SK-N-SH (cell line): ENCODE measurements around the gene TFEB. TPM values are rescaled to one million over a fixed set of nuclear protein-coding genes. Genes with fewer than 3 reads are reported as not detected.

Experiments
- CTCF ChIA-PET: fragments of 300-600, 350-600 bp; formaldehyde crosslinking; extraction: SDS; loops from one replicate; lab custom pipeline; 2021; lab: Yijun Ruan, JAX
- POLR2A ChIA-PET: fragments of 350-600 bp; sonication (Branson Sonifier 250); formaldehyde crosslinking; extraction: SDS; loops from one replicate; lab custom pipeline; 2020; ENCODE audit warnings: antibody characterized with exemption, inconsistent platforms; lab: Yijun Ruan, JAX
- DNase-seq: peaks from one replicate; pipeline ENCODE4 v3.0.0; 2012
- H2AFZ ChIP-seq: fragments of 200-600 bp; sonication (generic); 2 replicates; pipeline ENCODE4 v1.8.1; 2016; ENCODE audit warnings: antibody characterized with exemption, mild to moderate bottlenecking, low read depth
- H3F3A ChIP-seq: fragments of 200-600 bp; sonication (generic); replicated peaks from 2 replicates; pipeline ENCODE3; 2016; ENCODE audit warnings: antibody characterized with exemption, mild to moderate bottlenecking; ENCODE audit not compliant: insufficient read depth
- H3K27ac ChIP-seq, 2 experiments: fragments of 200-500 bp in 1 of 2; fragments of 200-600 bp in 1 of 2; sonication (Bioruptor generic) in 1 of 2; sonication (generic), shearing (Covaris generic) in 1 of 2; 2 replicates each; pipeline versions ENCODE4 v1.5.1 to v1.6.1; 2014 to 2016; ENCODE audit warnings: low read depth in 2 of 2, inconsistent platforms in 1 of 2, low read length in 1 of 2, mild to moderate bottlenecking in 1 of 2, mixed read lengths in 1 of 2
- H3K27me3 ChIP-seq: fragments of 200-600 bp; sonication (generic), shearing (Covaris generic); 2 replicates; pipeline ENCODE4 v1.6.1; 2016; ENCODE audit warnings: mixed run types; ENCODE audit not compliant: insufficient read depth
- H3K36me3 ChIP-seq, 2 experiments: fragments of 200-500 bp in 1 of 2; fragments of 200-600 bp in 1 of 2; sonication (Bioruptor generic) in 1 of 2; sonication (generic) in 1 of 2; replicated peaks in 1 of 2; 2 replicates each; pipeline versions ENCODE3 to v1.5.1; 2014 to 2016; ENCODE audit warnings: low read length in 1 of 2, mild to moderate bottlenecking in 1 of 2; ENCODE audit not compliant: insufficient read depth in 2 of 2, control insufficient read depth in 1 of 2
- H3K4me1 ChIP-seq, 2 experiments: fragments of 200-500 bp in 1 of 2; fragments of 200-600 bp in 1 of 2; sonication (Bioruptor generic) in 1 of 2; sonication (generic), shearing (Covaris generic) in 1 of 2; 2 replicates each; pipeline versions ENCODE4 v1.5.1 to v1.6.1; 2014 to 2016; ENCODE audit warnings: low read depth in 1 of 2, low read length in 1 of 2, mixed run types in 1 of 2; ENCODE audit not compliant: insufficient read depth in 2 of 2, control insufficient read depth in 1 of 2
- H3K4me2 ChIP-seq: fragments of 200-600 bp; sonication (generic), shearing (Covaris generic); 2 replicates; pipeline ENCODE4 v1.6.1; 2017; ENCODE audit warnings: mixed run types
- H3K4me3 ChIP-seq, 2 experiments: fragments of 200-500 bp in 1 of 2; fragments of 200-600 bp in 1 of 2; sonication (Bioruptor generic) in 1 of 2; sonication (generic), shearing (Covaris generic) in 1 of 2; 2 replicates each; pipeline versions ENCODE4 v1.5.1 to v1.8.1; 2014 to 2016; ENCODE audit warnings: low read depth in 2 of 2, inconsistent platforms in 1 of 2, low read length in 1 of 2, mild to moderate bottlenecking in 1 of 2, mixed read lengths in 1 of 2, moderate library complexity in 1 of 2
- H3K79me2 ChIP-seq: fragments of 200-600 bp; sonication (generic); 2 replicates; pipeline ENCODE4 v1.8.1; 2017; ENCODE audit warnings: mild to moderate bottlenecking; ENCODE audit not compliant: insufficient read depth
- H3K9ac ChIP-seq: fragments of 200-600 bp; sonication (generic); 2 replicates; pipeline ENCODE4 v1.6.1; 2017; ENCODE audit warnings: mixed run types
- H3K9me2 ChIP-seq: fragments of 200-600 bp; sonication (generic); 2 replicates; pipeline ENCODE4 v1.6.1; 2017; ENCODE audit warnings: mixed run types
- H3K9me3 ChIP-seq: fragments of 200-600 bp; sonication (generic); 2 replicates; pipeline ENCODE4 v1.6.1; 2017; ENCODE audit warnings: mixed run types, mild to moderate bottlenecking, moderate library complexity
- H4K20me1 ChIP-seq: fragments of 200-600 bp; sonication (generic); 2 replicates; pipeline ENCODE4 v1.6.1; 2017; ENCODE audit warnings: mild to moderate bottlenecking, mixed run types; ENCODE audit not compliant: insufficient read depth
- EP300 ChIP-seq, 2 experiments: IDR thresholded peaks; 2 replicates each; pipeline versions ENCODE4 v1.4.0 to v1.6.1; 2012; ENCODE audit warnings: borderline replicate concordance in 1 of 2, low read depth in 1 of 2, low read length in 1 of 2
- FOSL2 ChIP-seq: IDR thresholded peaks from 2 replicates; pipeline ENCODE4 v1.4.0; 2012; ENCODE audit warnings: low read depth, mild to moderate bottlenecking, moderate library complexity, borderline replicate concordance
- JUND ChIP-seq: IDR thresholded peaks from 2 replicates; pipeline ENCODE4 v1.4.0; 2012
- MAX ChIP-seq: IDR thresholded peaks from 2 replicates; pipeline ENCODE4 v1.4.0; 2012; ENCODE audit warnings: low read depth
- NFIC ChIP-seq: IDR thresholded peaks from 2 replicates; pipeline ENCODE4 v1.4.0; 2012; ENCODE audit warnings: borderline replicate concordance
- PBX3 ChIP-seq: IDR thresholded peaks from 2 replicates; pipeline ENCODE4; 2012
- RXRA ChIP-seq: IDR thresholded peaks from 2 replicates; pipeline ENCODE4 v1.4.0; 2012; ENCODE audit warnings: low read depth, mild to moderate bottlenecking, borderline replicate concordance
- SIN3A ChIP-seq: IDR thresholded peaks from 2 replicates; pipeline ENCODE4 v1.6.1; 2012; ENCODE audit warnings: low read depth, mild to moderate bottlenecking, low read length, moderate library complexity, borderline replicate concordance
- TCF12 ChIP-seq: IDR thresholded peaks from 2 replicates; pipeline ENCODE4 v1.4.0; 2012
- USF1 ChIP-seq: IDR thresholded peaks from 2 replicates; pipeline ENCODE4 v1.4.0; 2012; ENCODE audit warnings: low read depth, borderline replicate concordance
- USF2 ChIP-seq: fragments of 150-350 bp; IDR thresholded peaks from 2 replicates; pipeline ENCODE4 v1.6.1; 2017; ENCODE audit warnings: antibody characterized with exemption, low read length, low read depth, borderline replicate concordance
- WGBS: methylation state at CpG from one replicate; pipeline ENCODE4 v1.1.6; 2017; ENCODE audit warnings: low lambda C conversion rate; 5-methylcytosine and 5-hydroxymethylcytosine counted together
- polyA plus RNA-seq, 3 experiments: library from polyadenylated mRNA; depleted of rRNA; stranded (reverse); fragments of >200 nt; gene quantifications; 2 replicates each; pipeline ENCODE4 v1.2.3, GENCODE V29; 2012

TFEB gene
- polyA plus RNA-seq, 1 of the 3 experiments (the other 2 are of a cell fraction) = 6.2 TPM

GRCh38 chr6:41713650-41714291, 21.6 kb downstream of the TFEB start:
- Histone ChIP-seq H3K4me1 (peaks cover 29 to 53% of the 10 kb centered on the region in 2 experiments; a peak in 3 of 4 replicates), H3K79me2 (peaks cover 12% of the 10 kb centered on the region; the same call in 1 of the 2 replicates), H3F3A (peaks cover 20% of the 10 kb centered on the region), H3K27ac (peak overlapping the region in 1 of 2 experiments; percentile 63; a peak in 2 of 4 replicates), H3K9me2 (no peaks in the 10 kb centered on the region), H4K20me1 (peaks cover 11% of the 10 kb centered on the region; the same call in 1 of the 2 replicates), H3K36me3 (no peaks in the 10 kb centered on the region), H3K27me3 (no peaks in the 10 kb centered on the region), H3K9me3 (no peaks in the 10 kb centered on the region), H3K4me3 (no peak overlapping the region), H2AFZ (no peak overlapping the region), H3K9ac (no peak overlapping the region), H3K4me2 (peak overlapping the region; percentile 60)
- no peak for DNase-seq
- ChIA-PET POLR2A (interaction anchor here (1.9 to 2.1 kb wide), 2 partner anchors 17 to 20 kb away, joined by 5 to 6 read pairs; no protein-coding TSS in a partner anchor), CTCF (interaction anchor here (0.8 to 3.3 kb wide), 6 partner anchors 7 to 73 kb away, joined by 3 to 11 read pairs (median 6); partner anchors contain the start of gene TOMM6)
- peak; percentile 33; the same call in 1 of the 2 replicates for TF ChIP-seq FOSL2
- TF ChIP-seq USF1 = no peak
- WGBS = 75% methylated on average over 13 of the region's 14 CpGs

- CTCF ChIA-PET = interaction anchor here (0.8 to 3.3 kb wide), 6 partner anchors 16 to 74 kb away, joined by 3 to 11 read pairs (median 4); partner anchors contain the start of gene TOMM6
- whole genome bisulfite sequencing = 28% methylated on average over 7 of the region's 9 CpGs
Observed at GRCh38 chr6:41713159-41713649, 22.2 kb downstream of the TFEB start.

More at GRCh38 chr6:41713159-41713649, 22.2 kb downstream of the TFEB start:
- H3K27me3 ChIP-seq = no peaks in the 10 kb centered on the region
- peaks cover 12% of the 10 kb centered on the region; the same call in 1 of the 2 replicates for H3K79me2 ChIP-seq
- peaks cover 11% of the 10 kb centered on the region; the same call in 1 of the 2 replicates for H4K20me1 ChIP-seq
- no peak overlapping the region for H3K4me3 ChIP-seq
- no peak overlapping the region for H2AFZ ChIP-seq
- H3K4me2 ChIP-seq = peak overlapping the region; percentile 60
- POLR2A ChIA-PET = interaction anchor here (1.9 to 2.1 kb wide), 2 partner anchors 17 to 21 kb away, joined by 5 to 6 read pairs; no protein-coding TSS in a partner anchor
- DNase-seq = no peak
- no peaks in the 10 kb centered on the region for H3K36me3 ChIP-seq
- H3F3A ChIP-seq = peaks cover 20% of the 10 kb centered on the region
- TF ChIP-seq JUND = peak; percentile 71
- no peak for TF ChIP-seq RXRA
- TF ChIP-seq SIN3A = no peak
- TF ChIP-seq NFIC = peak; percentile 86; the same call in 1 of the 2 replicates
- TF ChIP-seq FOSL2 = peak; percentile 80
- peak; percentile 62 for TF ChIP-seq MAX
- peak in 1 of 2 experiments; percentile 64; a peak in 1 of 4 replicates for TF ChIP-seq EP300 (IDR thresholded peaks at IDR 0.05; ENCODE audit: borderline replicate concordance in 1 of 2, low read depth in 1 of 2, low read length in 1 of 2)
- no peak for TF ChIP-seq USF2
- TF ChIP-seq PBX3 = peak; percentile 34; the same call in 1 of the 2 replicates
- peak; percentile 78 for TF ChIP-seq TCF12
- H3K9me2 ChIP-seq = no peaks in the 10 kb centered on the region
- peaks cover 30 to 53% of the 10 kb centered on the region in 2 experiments; a peak in 3 of 4 replicates for H3K4me1 ChIP-seq
- no peaks in the 10 kb centered on the region for H3K9me3 ChIP-seq
- H3K27ac ChIP-seq = peak overlapping the region; percentile 17 to 63; a peak in 3 of 4 replicates
- H3K9ac ChIP-seq = no peak overlapping the region
